Heart right ventricle (tissue), 16 donors: Measurements from ENCODE around the gene ARHGEF6. TPM values are rescaled to one million over a fixed set of nuclear protein-coding genes. Genes with fewer than 3 reads are reported as not detected.

ENCODE experiments used
- ATAC-seq, 8 donors: fragments of 200-7000 bp; cut with Tn5 transposase; one replicate each; pipeline ENCODE4 v1.9.1; 2020; ENCODE audit warnings: mild to moderate bottlenecking in 8 of 8, moderate library complexity in 8 of 8, moderate number of reproducible peaks in 1 of 8
- DNase-seq, 2 donors: peaks; one replicate each; pipeline ENCODE4 v3.0.0-alpha.2; 2020
- H3K27ac ChIP-seq, 10 donors: fragments of 200-600 bp; sonication (generic) in 2 of 10; one replicate each; pipeline versions ENCODE4 v1.5.0 to v1.8.0; 2020 to 2022; ENCODE audit warnings: mild to moderate bottlenecking in 3 of 10
- H3K27me3 ChIP-seq, 7 donors: fragments of 200-600 bp; one replicate each; pipeline ENCODE4 v1.8.0; 2021 to 2022; ENCODE audit warnings: mild to moderate bottlenecking in 2 of 7
- H3K36me3 ChIP-seq, 9 donors: fragments of 200-600 bp; sonication (generic) in 1 of 9; one replicate each; pipeline versions ENCODE4 v1.5.0 to v1.8.0; 2020 to 2022; ENCODE audit warnings: mild to moderate bottlenecking in 2 of 9
- H3K4me1 ChIP-seq, 9 donors: fragments of 200-600 bp; sonication (generic) in 1 of 9; one replicate each; pipeline versions ENCODE4 v1.5.0 to v1.8.0; 2020 to 2022; ENCODE audit warnings: mild to moderate bottlenecking in 4 of 9
- H3K4me3 ChIP-seq, 10 donors: fragments of 200-600 bp; sonication (generic) in 2 of 10; one replicate each; pipeline versions ENCODE4 v1.5.0 to v1.8.0; 2020 to 2022; ENCODE audit warnings: mild to moderate bottlenecking in 7 of 10, moderate library complexity in 2 of 10
- H3K9me3 ChIP-seq, 11 donors: fragments of 200-600 bp in 10 of 11; sonication (generic) in 2 of 11; one replicate each; pipeline versions ENCODE4 v1.5.0 to v1.8.0; 2013 to 2022; ENCODE audit warnings: mild to moderate bottlenecking in 2 of 11, control low read depth in 1 of 11, moderate library complexity in 1 of 11
- WGBS, 2 donors: extraction: QIAGEN DNeasy Blood & Tissue Kit; methylation state at CpG; one replicate each; pipeline ENCODE4 v1.1.7; 2013; ENCODE audit warnings: inconsistent platforms in 1 of 2; 5-methylcytosine and 5-hydroxymethylcytosine counted together
- intact Hi-C, 10 donors: fragments of 100-400 bp; cut with DNase I; formaldehyde crosslinking; loops; one replicate each; pipeline versions ENCODE4 v1.11.1 to v1.14.2; 2022
- polyA plus RNA-seq, 2 donors: library from polyadenylated mRNA; stranded (reverse); fragments of 200-250 nt; gene quantifications; one replicate each; pipeline ENCODE4 v1.2.3, GENCODE V29; 2013
- total RNA-seq, 10 donors: library from RNA; stranded (reverse); fragmentation: NEBNext Ultra II Directional in 3 of 10; extraction: Animal tissue kit (Norgen Biotek cat#: 25700) in 3 of 10; gene quantifications; one replicate each; pipeline versions ENCODE4 v1.2.1 to v1.2.4, GENCODE V29; 2021 to 2023
- TF ChIP-seq, protein P1 (sequence below), 9 donors: fragments of 200-600 bp; sonication (generic) in 2 of 9; IDR thresholded peaks; one replicate each; pipeline versions ENCODE4 v1.5.0 to v1.8.0; 2021 to 2022; ENCODE audit warnings: antibody characterized with exemption in 9 of 9, mild to moderate bottlenecking in 5 of 9, moderate library complexity in 1 of 9
- donor health status: Arrhythmogenic right ventricular cardiomyopathy.
- donor health status: ischemic (EF 13 %, LVEDD 7.1; RV severe dilation, severe dysfunction).
- donor health status: healthy with polysubstance abuse.
- donor health status: DM: no; HTN: yes; CAD: no.
- donor health status: DM: no; HTN: no; CAD: no.
- donor health status: ischemic (EF 25% LVEDD 6.9; RV normal size, moderate dysfunction).
- donor health status: ischemic (EF 25% LVEDD 5.7; RV mildly dilated, moderate dysfunction).
- donor health status: healthy.
- donor health status: DM: yes; HTN: yes; CAD: no.
- donor health status: Ischemic cardiomyopathy.
- donor health status: ischemic (EF 35%, LVEDD 5.7; RV mildly dilated, moderate dysfunction).
- donor health status: nonischemic (EF 11% LVEDD 7.7; RV severe dilation, severe dysfunction).
- donor health status: DM: yes; HTN: yes; CAD: no.
- donor health status: PGD.
- donor health status: ischemic (EF 29% LVEDD 5.4; RV normal size, mild dysfunction).
- donor health status: nonischemic (EF 23%, LVEDD 6.1; RV moderate dilation, normal function).

Gene ARHGEF6
- total and polyA plus RNA-seq, 12 donors, result 15.3 to 88.0 (median 50.2) TPM

DNA sequence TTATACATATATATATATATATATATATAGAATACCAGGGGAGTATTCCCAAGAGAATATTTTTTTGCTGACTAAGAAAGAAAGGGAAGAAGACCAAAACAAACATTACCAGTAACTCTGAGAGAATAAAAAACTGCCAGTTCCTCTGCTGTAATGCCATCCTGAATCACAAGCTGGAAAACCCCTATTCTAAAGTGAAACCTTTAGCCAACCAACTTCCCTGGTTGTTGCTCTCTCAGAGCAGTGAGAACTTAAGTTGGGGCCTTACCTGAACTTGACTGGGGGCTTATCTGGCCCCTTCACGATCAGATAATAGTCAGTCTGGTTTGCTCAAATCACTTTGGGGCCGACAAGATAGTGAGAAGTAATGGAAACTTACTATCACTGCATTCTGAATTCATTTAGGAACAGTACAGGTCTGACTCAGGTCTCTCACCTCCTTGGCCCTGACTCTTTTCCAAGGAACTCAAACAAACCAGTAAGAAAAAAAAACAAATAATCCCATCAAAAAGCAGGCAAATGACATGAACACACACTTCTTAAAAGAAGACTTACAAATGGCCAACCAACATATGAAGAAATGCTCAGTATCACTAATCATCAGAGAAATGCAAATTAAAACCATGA is 70.3 kb downstream of the ARHGEF6 start:
- ATAC-seq (no peak), DNase-seq (no peak)
- Histone ChIP-seq H3K9me3 (no peaks in the 10 kb centered on the region), H3K4me3 (no peak overlapping the region), H3K36me3 (peaks cover 0 to 49% (median 0%) of the 10 kb centered on the region in 9 donors), H3K27me3 (peaks cover 0 to 15% (median 0%) of the 10 kb centered on the region in 7 donors), H3K4me1 (peaks cover 0 to 28% (median 3%) of the 10 kb centered on the region in 9 donors), H3K27ac (peak overlapping the region in 2 of 10 donors; percentile 21 to 72)
- 34 to 41% methylated on average over 2 of the region's 2 CpGs for WGBS, 2 donors
- TF ChIP-seq, protein P1, sequence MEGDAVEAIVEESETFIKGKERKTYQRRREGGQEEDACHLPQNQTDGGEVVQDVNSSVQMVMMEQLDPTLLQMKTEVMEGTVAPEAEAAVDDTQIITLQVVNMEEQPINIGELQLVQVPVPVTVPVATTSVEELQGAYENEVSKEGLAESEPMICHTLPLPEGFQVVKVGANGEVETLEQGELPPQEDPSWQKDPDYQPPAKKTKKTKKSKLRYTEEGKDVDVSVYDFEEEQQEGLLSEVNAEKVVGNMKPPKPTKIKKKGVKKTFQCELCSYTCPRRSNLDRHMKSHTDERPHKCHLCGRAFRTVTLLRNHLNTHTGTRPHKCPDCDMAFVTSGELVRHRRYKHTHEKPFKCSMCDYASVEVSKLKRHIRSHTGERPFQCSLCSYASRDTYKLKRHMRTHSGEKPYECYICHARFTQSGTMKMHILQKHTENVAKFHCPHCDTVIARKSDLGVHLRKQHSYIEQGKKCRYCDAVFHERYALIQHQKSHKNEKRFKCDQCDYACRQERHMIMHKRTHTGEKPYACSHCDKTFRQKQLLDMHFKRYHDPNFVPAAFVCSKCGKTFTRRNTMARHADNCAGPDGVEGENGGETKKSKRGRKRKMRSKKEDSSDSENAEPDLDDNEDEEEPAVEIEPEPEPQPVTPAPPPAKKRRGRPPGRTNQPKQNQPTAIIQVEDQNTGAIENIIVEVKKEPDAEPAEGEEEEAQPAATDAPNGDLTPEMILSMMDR (IDR thresholded peaks at IDR 0.05), result no peak
- intact Hi-C loops, result loop anchor here in 8 of 10 donors (5.0 to 10.0 kb wide), 5 partner anchors 54 to 217 kb away; partner anchors contain the start of gene RBMX (in 1 of the 8)

DNA sequence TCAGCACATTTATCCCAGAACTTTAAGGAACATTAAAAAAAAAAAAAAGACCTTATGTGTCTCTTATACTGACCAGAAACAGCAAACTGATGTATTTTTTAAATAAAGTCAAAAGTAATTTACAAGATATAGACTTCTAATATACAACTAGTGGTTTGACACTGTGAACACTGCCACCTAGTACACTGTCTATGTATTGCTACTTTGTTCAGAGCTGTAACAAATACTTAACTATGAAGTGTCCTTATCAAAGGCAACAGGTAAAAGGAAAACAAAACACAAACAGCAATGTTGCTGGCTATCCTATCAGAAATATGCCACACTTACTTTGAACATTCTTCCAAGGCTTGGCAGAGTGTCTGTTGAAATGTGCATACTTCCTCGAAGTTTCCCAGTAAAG is 72.4 kb downstream of the ARHGEF6 start:
- 42 to 61% methylated on average over 1 of the region's 1 CpG for WGBS, 2 donors
- DNase-seq, result no peak
- H3K4me3 ChIP-seq, result no peak overlapping the region
- intact Hi-C loops, result loop anchor here in 2 of 10 donors (5.0 to 10.0 kb wide), 2 partner anchors 219 to 346 kb away; no protein-coding TSS in a partner anchor
- no peak for ATAC-seq
- H3K9me3 ChIP-seq, result no peaks in the 10 kb centered on the region
- H3K27me3 ChIP-seq, result no peaks in the 10 kb centered on the region
- H3K27ac ChIP-seq, result no peak overlapping the region
- H3K36me3 ChIP-seq, result peaks cover 0 to 67% (median 5%) of the 10 kb centered on the region in 9 donors
- TF ChIP-seq, protein P1 (IDR thresholded peaks at IDR 0.05), result peak in 7 of 9 donors; percentile 30 to 50 (median 41)
- peaks cover 0 to 17% (median 3%) of the 10 kb centered on the region in 9 donors for H3K4me1 ChIP-seq

DNA sequence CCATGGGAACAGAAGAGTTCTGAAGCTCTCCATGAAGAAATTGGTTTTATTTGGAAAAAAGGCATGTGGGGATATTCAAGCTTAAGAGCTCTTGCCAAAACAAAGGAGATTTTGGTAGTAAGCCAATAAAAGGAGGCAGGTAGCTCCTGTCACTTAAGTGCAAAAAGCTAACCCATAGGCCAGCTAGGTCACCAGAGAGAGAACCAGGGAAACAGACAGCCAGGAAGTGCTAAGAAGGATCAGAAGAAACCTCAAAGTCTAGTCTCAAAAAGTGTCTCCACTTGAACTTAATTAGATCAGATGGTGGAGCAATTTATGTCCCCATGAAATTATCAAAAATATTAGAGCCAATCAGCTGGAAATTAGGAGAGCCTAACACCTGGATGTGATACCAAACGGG is 83.6 kb downstream of the ARHGEF6 start:
- no peak for DNase-seq
- Histone ChIP-seq H3K27ac (no peak overlapping the region), H3K9me3 (peaks cover 0 to 17% (median 0%) of the 10 kb centered on the region in 11 donors), H3K4me1 (no peaks in the 10 kb centered on the region), H3K36me3 (peaks cover 0 to 21% (median 0%) of the 10 kb centered on the region in 9 donors), H3K27me3 (peaks cover 0 to 17% (median 0%) of the 10 kb centered on the region in 7 donors), H3K4me3 (no peak overlapping the region)
- TF ChIP-seq, protein P1 (IDR thresholded peaks at IDR 0.05), result no peak
- ATAC-seq, result no peak
- WGBS, 2 donors, result 86 to 94% methylated on average over 1 of the region's 1 CpG
- intact Hi-C loops, result loop anchor here in 1 of 10 donors (10.0 kb wide), 1 partner anchor 92 kb away; no protein-coding TSS in a partner anchor

DNA sequence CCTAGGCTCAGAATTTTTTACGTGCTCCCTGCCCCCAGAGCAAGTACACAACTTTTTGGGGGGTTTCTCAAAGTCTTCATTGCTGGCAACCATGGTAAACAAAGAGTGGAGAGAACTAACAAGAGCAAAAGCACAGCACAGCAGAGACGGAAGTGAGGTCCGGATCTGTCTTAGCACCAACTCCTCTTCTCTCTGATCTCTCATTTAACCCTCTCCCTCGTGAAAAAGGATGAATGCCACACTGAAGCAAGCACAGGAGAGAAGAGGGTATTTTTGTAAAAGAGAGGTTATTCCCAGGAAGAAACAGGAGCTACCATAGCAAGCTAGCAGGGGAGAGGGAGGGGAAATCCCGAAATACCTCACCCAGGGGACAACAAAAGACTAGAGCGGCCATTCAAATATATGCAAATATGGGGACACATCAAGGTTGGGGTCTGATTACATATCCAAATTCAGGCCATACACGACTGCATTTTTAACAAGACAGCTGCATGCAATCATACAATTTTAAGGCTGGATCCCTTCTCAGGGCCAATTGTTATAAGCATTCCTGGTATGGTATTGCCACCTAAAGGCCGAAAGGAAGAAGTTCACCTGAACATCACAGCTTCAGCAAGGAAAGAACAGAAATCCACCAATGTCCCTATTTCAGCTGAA is 86.2 kb downstream of the ARHGEF6 start:
- Histone ChIP-seq H3K27me3 (peaks cover 0 to 21% (median 0%) of the 10 kb centered on the region in 7 donors), H3K36me3 (peaks cover 0 to 22% (median 0%) of the 10 kb centered on the region in 9 donors), H3K9me3 (peaks cover 0 to 9% (median 0%) of the 10 kb centered on the region in 11 donors), H3K27ac (peak overlapping the region in 1 of 10 donors; percentile 27), H3K4me1 (no peaks in the 10 kb centered on the region), H3K4me3 (no peak overlapping the region)
- intact Hi-C loops, result loop anchor here in 1 of 10 donors (10.0 kb wide), 1 partner anchor 90 kb away; no protein-coding TSS in a partner anchor
- peak in 1 of 8 donors; percentile 28 for ATAC-seq
- DNase-seq, result no peak
- WGBS, 2 donors, result 49 to 50% methylated on average over 8 of the region's 8 CpGs
- TF ChIP-seq, protein P1 (IDR thresholded peaks at IDR 0.05), result peak; percentile 8 to 63 (median 49)
